Suppressor macrophage treated with lipopolysaccharide for 4 hours (primary cell): ENCODE results near the gene CPEB3.

ENCODE experiments used
- DNase-seq: peaks from one replicate; pipeline ENCODE4 v3.0.0-alpha.2; 2020

The CPEB3 gene

GRCh38 chr10:92014620-92015019 lies 276.3 kb downstream of the CPEB3 start:
- no peak for DNase-seq

GRCh38 chr10:92011560-92012214 lies 279.2 kb downstream of the CPEB3 start:
- no peak for DNase-seq

GRCh38 chr10:92010047-92010735 lies 280.7 kb downstream of the CPEB3 start:
- no peak for DNase-seq

GRCh38 chr10:92009445-92009844 lies 281.4 kb downstream of the CPEB3 start:
- DNase-seq = no peak

- no peak for DNase-seq
These were observed 284.9 kb downstream of the CPEB3 start for GRCh38 chr10:92005978-92006377.

GRCh38 chr10:92003258-92003657 lies 287.6 kb downstream of the CPEB3 start:
- no peak for DNase-seq

- no peak for DNase-seq
These were observed 288.9 kb downstream of the CPEB3 start for GRCh38 chr10:92001995-92002394.

- DNase-seq = no peak
These were observed 289.3 kb downstream of the CPEB3 start for GRCh38 chr10:92001581-92001980.
